ENCODE measurements around the gene PAQR3. TPM values are rescaled to one million over a fixed set of nuclear protein-coding genes. Genes with fewer than 3 reads are reported as not detected.

Gene PAQR3
- total RNA-seq, 4 donors from 2014 or later, result 9.4 to 18.9 (median 9.7) TPM

DNA sequence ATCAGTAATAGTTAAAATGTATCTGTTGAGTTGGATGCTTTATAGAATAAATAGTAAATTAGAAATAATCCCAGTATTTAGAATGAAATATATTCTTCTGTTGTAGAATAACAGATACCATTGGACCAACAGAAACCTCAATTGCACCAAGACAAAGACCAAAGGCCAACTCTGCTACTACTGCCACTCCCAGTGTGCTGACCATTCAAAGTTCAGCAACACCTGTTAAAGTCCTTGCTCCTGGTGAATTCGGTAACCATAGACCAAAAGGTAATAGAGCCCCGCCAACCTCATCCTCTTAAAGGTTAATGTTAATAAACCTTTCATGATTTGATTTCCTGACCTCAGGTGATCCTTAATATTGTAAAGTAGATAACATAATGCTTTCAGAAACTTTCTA is 73.8 kb downstream of the PAQR3 start:
- WGBS, 2 donors, result 78 to 94% methylated on average over 2 of the region's 2 CpGs
- Histone ChIP-seq H3K4me1 (no peaks in the 10 kb centered on the region), H3K9me3 (no peaks in the 10 kb centered on the region), H3K36me3 (peaks cover 0 to 66% (median 0%) of the 10 kb centered on the region in 3 donors), H3K27me3 (no peaks in the 10 kb centered on the region), H3K27ac (no peak overlapping the region), H3K4me3 (no peak overlapping the region)
- intact Hi-C loops (cut with DNase I), result loop anchor here (5.0 kb wide), 1 partner anchor 253 kb away; no protein-coding TSS in a partner anchor
- no peak for DNase-seq
- TF ChIP-seq CTCF (IDR thresholded peaks at IDR 0.05), result no peak
- no peak for TF ChIP-seq POLR2A (IDR thresholded peaks at IDR 0.05)

- H3K36me3 ChIP-seq, result peaks cover 0 to 66% (median 0%) of the 10 kb centered on the region in 3 donors
- TF ChIP-seq POLR2A (IDR thresholded peaks at IDR 0.05) (no peak), CTCF (IDR thresholded peaks at IDR 0.05) (peak; percentile 62 to 80 (median 78))
- H3K4me1 ChIP-seq, result no peaks in the 10 kb centered on the region
- H3K9me3 ChIP-seq, result no peaks in the 10 kb centered on the region
- no peak overlapping the region for H3K4me3 ChIP-seq
- DNase-seq, result no peak
- no peaks in the 10 kb centered on the region for H3K27me3 ChIP-seq
- intact Hi-C loops (cut with DNase I), result loop anchor here (5.0 kb wide), 1 partner anchor 252 kb away; no protein-coding TSS in a partner anchor
- 33% methylated on average over 3 of the region's 3 CpGs for WGBS, 2 donors
- H3K27ac ChIP-seq, result no peak overlapping the region
These were observed 74.7 kb downstream of the PAQR3 start for GRCh38 chr4:78864405-78865024.

DNA sequence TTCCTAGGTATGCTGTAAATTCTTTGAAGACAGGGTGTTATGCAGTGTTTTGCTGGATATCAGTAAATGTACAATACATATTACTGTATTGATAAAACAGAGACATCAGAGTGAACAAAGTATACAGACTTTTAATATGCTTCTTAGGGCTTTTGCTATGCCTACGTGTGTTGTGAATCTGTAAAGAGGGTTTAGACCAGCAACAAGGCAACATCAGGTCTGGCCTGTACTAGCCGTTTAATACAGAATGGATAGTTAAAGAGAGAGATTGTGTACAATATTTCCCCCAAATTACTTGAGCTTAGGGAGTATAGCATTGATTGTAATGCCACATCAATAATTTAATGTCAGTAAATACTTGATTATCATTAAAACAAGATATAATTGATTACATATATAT is 75.2 kb downstream of the PAQR3 start:
- no peak for TF ChIP-seq POLR2A (IDR thresholded peaks at IDR 0.05)
- 75 to 80% methylated on average over 2 of the region's 2 CpGs for WGBS, 2 donors

DNA sequence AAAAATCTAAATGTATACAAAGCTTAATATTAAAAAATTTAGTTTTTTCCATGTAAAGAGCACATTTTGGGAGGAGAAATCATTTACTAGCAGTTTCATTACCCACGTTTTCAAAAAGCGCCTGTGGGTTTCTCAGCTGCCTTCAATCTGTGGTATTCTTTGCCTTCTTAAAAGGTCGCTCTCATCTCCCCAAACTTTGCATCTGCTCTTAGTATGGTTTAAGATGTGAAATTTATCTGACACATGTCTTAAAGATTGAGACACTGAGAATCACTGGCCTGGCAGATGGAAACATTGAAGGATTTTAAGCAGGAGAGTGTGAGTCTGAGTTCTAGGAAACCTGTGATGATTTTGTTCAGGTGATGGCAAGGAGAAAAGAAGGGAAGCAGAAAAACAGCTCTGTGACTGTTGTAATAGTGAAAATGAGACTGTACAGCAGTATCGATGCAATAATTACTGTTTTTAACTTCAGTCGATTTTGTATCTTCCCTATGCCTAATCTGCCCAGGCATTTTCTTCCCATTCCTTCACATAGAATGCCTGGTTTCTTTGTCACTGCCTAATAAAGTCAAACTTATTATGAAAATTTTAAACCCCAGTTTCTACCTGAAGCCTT is 75.9 kb downstream of the PAQR3 start:
- TF ChIP-seq POLR2A (IDR thresholded peaks at IDR 0.05), result no peak
- no peak for TF ChIP-seq CTCF (IDR thresholded peaks at IDR 0.05)
- intact Hi-C loops (cut with DNase I), result no loop called here
- Histone ChIP-seq H3K36me3 (peaks cover 0 to 57% (median 0%) of the 10 kb centered on the region in 3 donors), H3K27ac (no peak overlapping the region), H3K27me3 (no peaks in the 10 kb centered on the region), H3K4me1 (no peaks in the 10 kb centered on the region), H3K9me3 (no peaks in the 10 kb centered on the region), H3K4me3 (no peak overlapping the region)
- no peak for DNase-seq
- 71 to 79% methylated on average over 5 of the region's 5 CpGs for WGBS, 2 donors

More for the DNA sequence above, 75.2 kb downstream of the PAQR3 start:
- intact Hi-C loops (cut with DNase I), result no loop called here
- no peak for DNase-seq
- Histone ChIP-seq H3K4me1 (no peaks in the 10 kb centered on the region), H3K27me3 (no peaks in the 10 kb centered on the region), H3K9me3 (no peaks in the 10 kb centered on the region), H3K36me3 (peaks cover 0 to 64% (median 0%) of the 10 kb centered on the region in 3 donors), H3K4me3 (no peak overlapping the region), H3K27ac (no peak overlapping the region)

DNA sequence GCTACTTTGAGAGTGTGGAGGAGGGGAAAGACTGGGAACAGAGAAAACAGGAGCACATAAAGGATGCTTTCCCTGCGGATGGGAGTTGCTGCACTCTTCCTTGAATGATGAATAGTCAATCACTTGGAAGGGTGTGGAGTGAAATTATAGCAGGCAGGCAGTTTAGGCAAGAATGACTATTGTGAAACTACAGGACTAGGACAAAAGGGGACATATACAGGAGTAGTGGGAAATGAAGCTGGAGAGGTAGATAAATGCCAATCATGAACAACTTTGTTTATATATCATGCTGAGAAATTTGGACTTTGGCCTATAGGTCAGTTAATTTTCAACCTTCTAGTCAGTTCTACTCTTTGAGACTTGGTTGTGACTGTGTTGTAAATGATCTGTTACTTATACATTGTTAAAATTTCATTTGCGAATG is 76.9 kb downstream of the PAQR3 start:
- Histone ChIP-seq H3K36me3 (peaks cover 0 to 47% (median 0%) of the 10 kb centered on the region in 3 donors), H3K9me3 (no peaks in the 10 kb centered on the region), H3K4me3 (no peak overlapping the region), H3K27me3 (no peaks in the 10 kb centered on the region), H3K27ac (no peak overlapping the region), H3K4me1 (no peaks in the 10 kb centered on the region)
- no peak for TF ChIP-seq CTCF (IDR thresholded peaks at IDR 0.05)
- TF ChIP-seq POLR2A (IDR thresholded peaks at IDR 0.05), result no peak
- DNase-seq, result no peak
- WGBS, 2 donors, result 85 to 90% methylated on average over 2 of the region's 2 CpGs
- intact Hi-C loops (cut with DNase I), result no loop called here

Small RNA genes lying within 50 kb of the gene (small RNA-seq; reads per million reads assigned to genes)
- gene RN7SL127P, result 0 reads per million in 4 donors

Other genes starting within 250 kb of the PAQR3 start
- 10 to 100 TPM; 27.4 to 47.3 (median 33.7) TPM for gene BMP2K, start 163.1 kb downstream of the PAQR3 start, total RNA-seq